Measurements from ENCODE around the gene C5orf52.
"Not testable (repeated sequence)": the region's sequence is repeated elsewhere in the genome, so short reads cannot be mapped to it uniquely, and the experiment has no call there.

C5orf52 gene

DNA sequence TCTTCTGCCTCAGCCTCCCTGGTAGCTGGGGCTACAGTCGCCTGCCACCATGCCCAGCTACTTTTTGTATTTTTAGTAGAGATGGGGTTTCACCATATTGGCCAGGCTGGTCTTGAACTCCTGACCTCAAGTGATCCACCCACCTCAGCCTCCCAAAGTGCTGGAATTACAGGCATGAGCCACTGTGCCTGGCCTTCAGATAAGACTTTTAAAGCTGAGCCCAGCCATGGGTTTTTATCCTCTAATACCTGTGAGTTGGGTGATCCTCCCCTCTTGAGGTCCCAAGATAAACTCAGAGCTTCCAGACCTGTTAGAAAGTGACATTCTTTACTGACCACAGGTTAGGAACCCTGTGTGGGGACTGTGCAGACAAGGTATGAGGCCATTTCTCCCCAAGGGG, 56.5 kb downstream of the C5orf52 start:
- not testable (repeated sequence) for DNase-seq

Data from NCI-H2029 treated with DMSO at 0.1 percent for 48 hours (cell line).